ENCODE measurements around the gene GARIN5A. TPM values are rescaled to one million over a fixed set of nuclear protein-coding genes. Genes with fewer than 3 reads are reported as not detected.
A peak's percentile ranks its signal among the peaks of the same experiment; 100 is the strongest.

The GARIN5A gene
- polyA plus RNA-seq, 4 donors, result 0.89 to 3.4 (median 2.1) TPM; not detected in 1

DNA sequence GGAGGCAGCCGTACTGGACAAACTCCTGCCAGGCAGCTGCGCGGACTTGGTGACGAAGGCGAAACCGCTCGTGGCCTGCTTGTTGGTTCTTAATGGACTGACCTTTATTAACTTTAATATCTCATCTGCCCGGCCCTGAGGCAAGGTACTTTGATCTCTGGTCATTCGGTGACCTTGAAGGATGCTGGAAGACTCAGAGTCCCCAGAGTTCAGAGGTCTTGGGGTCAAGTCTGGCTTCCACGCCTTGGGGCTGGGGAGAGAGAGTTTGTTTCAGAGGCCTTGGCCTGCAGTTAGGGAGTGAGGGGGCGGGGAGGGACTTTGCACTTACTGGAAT lies 10.0 kb downstream of the GARIN5A start:
- Histone ChIP-seq H3K4me3 (ENCODE audit: low read depth in 1 of 3, low read length in 3 of 3) (no peak overlapping the region), H3K27me3 (ENCODE audit: control insufficient read depth in 3 of 3, insufficient read depth in 3 of 3, low read length in 3 of 3) (no peaks in the 10 kb centered on the region), H3K27ac (ENCODE audit: low read depth in 1 of 3, low read length in 2 of 3) (peak overlapping the region in 2 of 3 donors; percentile 21 to 50), H3K36me3 (ENCODE audit: control insufficient read depth in 3 of 3, insufficient read depth in 2 of 3, low read depth in 1 of 3, low read length in 3 of 3) (no peaks in the 10 kb centered on the region), H3K9me3 (ENCODE audit: control insufficient read depth in 2 of 2, insufficient read depth in 1 of 2, low read depth in 1 of 2, low read length in 1 of 2) (no peaks in the 10 kb centered on the region), H3K4me1 (ENCODE audit: control insufficient read depth in 3 of 3, insufficient read depth in 2 of 3, low read depth in 1 of 3, low read length in 2 of 3) (peaks cover 0 to 20% (median 8%) of the 10 kb centered on the region in 3 donors)
- DNase-seq, result peak in 1 of 2 donors; percentile 81
- FAIRE-seq, result no peak
- WGBS, 3 donors, result 12 to 54% (median 37%) methylated on average over 11 of the region's 11 CpGs

DNA sequence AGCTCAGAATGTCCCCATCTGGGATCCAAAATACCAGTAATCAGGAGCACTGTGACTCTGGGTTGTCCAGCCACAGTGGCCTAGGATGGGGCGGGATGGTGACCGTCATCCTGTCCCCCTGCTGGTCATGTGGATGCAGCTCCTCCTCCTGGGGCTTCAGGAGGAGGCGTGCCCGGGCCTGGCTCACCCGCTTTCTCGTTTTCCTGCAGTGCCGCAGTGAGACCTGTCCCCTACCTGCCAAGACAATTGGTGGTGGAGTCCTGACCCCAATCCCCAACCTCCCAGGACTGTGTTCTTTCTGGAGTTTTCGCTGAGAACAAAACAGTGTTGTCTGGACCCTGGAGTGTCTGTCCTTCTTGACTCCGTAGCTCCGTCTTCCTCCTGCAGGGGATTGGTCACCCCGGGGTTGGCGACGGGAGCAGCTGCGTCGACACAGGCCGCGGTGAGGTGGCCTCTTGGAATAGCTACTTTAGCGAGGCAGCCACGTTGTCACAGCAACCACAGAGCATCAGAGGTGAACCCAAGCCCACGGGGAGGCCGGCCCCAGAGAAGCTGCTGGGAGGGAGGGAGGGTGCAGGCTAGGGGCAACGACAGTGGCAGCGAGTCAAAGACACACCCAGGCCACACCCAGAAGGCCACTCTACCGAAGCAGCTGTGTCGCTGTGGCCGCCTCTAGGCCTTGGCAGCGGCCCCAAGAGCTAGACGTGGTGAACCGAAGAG lies 10.5 kb downstream of the GARIN5A start:
- Histone ChIP-seq H3K27ac (ENCODE audit: low read depth in 1 of 3, low read length in 2 of 3) (peak overlapping the region in 2 of 3 donors; percentile 21 to 50), H3K27me3 (ENCODE audit: control insufficient read depth in 3 of 3, insufficient read depth in 3 of 3, low read length in 3 of 3) (no peaks in the 10 kb centered on the region), H3K4me1 (ENCODE audit: control insufficient read depth in 3 of 3, insufficient read depth in 2 of 3, low read depth in 1 of 3, low read length in 2 of 3) (peaks cover 0 to 20% (median 8%) of the 10 kb centered on the region in 3 donors), H3K36me3 (ENCODE audit: control insufficient read depth in 3 of 3, insufficient read depth in 2 of 3, low read depth in 1 of 3, low read length in 3 of 3) (no peaks in the 10 kb centered on the region), H3K4me3 (ENCODE audit: low read depth in 1 of 3, low read length in 3 of 3) (no peak overlapping the region), H3K9me3 (ENCODE audit: control insufficient read depth in 2 of 2, insufficient read depth in 1 of 2, low read depth in 1 of 2, low read length in 1 of 2) (no peaks in the 10 kb centered on the region)
- WGBS, 3 donors, result 26 to 46% (median 41%) methylated on average over 29 of the region's 29 CpGs
- peak in 1 of 2 donors; percentile 50 for DNase-seq
- no peak for FAIRE-seq

DNA sequence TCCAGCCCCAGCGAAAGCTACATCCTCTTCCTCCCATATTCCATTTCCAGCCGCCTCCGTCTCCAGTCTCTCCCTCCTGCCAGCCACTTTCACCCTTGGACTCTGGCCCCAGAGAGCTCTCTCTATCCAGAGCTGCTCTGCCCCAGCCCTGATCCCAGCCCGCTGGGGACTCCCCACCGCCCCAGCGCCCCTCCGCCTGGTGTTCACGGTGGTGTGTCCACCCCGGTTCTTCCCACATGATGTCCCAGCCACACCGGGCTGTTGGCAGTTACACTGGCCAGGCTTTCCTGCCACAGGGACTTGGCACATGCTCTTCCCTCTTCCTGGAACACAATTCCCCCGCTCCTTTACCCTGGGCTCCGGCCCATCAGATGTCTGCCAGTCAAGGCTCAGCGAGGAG lies 11.6 kb downstream of the GARIN5A start:
- 23 to 70% (median 49%) methylated on average over 13 of the region's 13 CpGs for WGBS, 3 donors
- no peaks in the 10 kb centered on the region for H3K36me3 ChIP-seq (ENCODE audit: control insufficient read depth in 3 of 3, insufficient read depth in 2 of 3, low read depth in 1 of 3, low read length in 3 of 3)
- H3K27me3 ChIP-seq (ENCODE audit: control insufficient read depth in 3 of 3, insufficient read depth in 3 of 3, low read length in 3 of 3), result peaks cover 0 to 7% (median 0%) of the 10 kb centered on the region in 3 donors
- H3K4me3 ChIP-seq (ENCODE audit: low read depth in 1 of 3, low read length in 3 of 3), result no peak overlapping the region
- peak; percentile 71 to 81 for DNase-seq
- no peak for FAIRE-seq
- H3K9me3 ChIP-seq (ENCODE audit: control insufficient read depth in 2 of 2, insufficient read depth in 1 of 2, low read depth in 1 of 2, low read length in 1 of 2), result no peaks in the 10 kb centered on the region
- H3K4me1 ChIP-seq (ENCODE audit: control insufficient read depth in 3 of 3, insufficient read depth in 2 of 3, low read depth in 1 of 3, low read length in 2 of 3), result peaks cover 0 to 20% (median 8%) of the 10 kb centered on the region in 3 donors
- peak overlapping the region in 1 of 3 donors; percentile 21 for H3K27ac ChIP-seq (ENCODE audit: low read depth in 1 of 3, low read length in 2 of 3)

DNA sequence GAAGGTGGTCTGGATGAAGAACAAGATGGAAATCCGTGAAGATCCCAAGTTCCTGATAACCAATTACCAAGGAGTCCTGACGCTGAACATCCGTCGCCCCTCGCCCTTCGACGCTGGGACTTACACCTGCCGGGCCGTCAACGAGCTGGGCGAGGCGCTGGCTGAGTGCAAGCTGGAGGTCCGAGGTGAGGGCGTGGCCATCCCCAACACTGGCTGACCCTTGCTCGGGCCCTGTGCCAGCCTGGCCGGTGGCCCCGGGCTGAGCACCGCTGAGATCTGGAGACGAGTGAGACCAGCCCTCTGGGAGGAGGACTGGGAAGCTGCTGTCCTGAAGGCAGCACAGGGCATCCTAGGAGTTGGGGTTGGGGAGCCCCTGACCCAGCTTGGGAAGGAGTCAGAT lies 12.3 kb downstream of the GARIN5A start:
- 25 to 68% (median 41%) methylated on average over 19 of the region's 19 CpGs for WGBS, 3 donors
- Histone ChIP-seq H3K4me3 (ENCODE audit: low read depth in 1 of 3, low read length in 3 of 3) (no peak overlapping the region), H3K27ac (ENCODE audit: low read depth in 1 of 3, low read length in 2 of 3) (no peak overlapping the region), H3K27me3 (ENCODE audit: control insufficient read depth in 3 of 3, insufficient read depth in 3 of 3, low read length in 3 of 3) (peaks cover 0 to 7% (median 0%) of the 10 kb centered on the region in 3 donors), H3K4me1 (ENCODE audit: control insufficient read depth in 3 of 3, insufficient read depth in 2 of 3, low read depth in 1 of 3, low read length in 2 of 3) (peaks cover 0 to 20% (median 8%) of the 10 kb centered on the region in 3 donors), H3K9me3 (ENCODE audit: control insufficient read depth in 2 of 2, insufficient read depth in 1 of 2, low read depth in 1 of 2, low read length in 1 of 2) (no peaks in the 10 kb centered on the region), H3K36me3 (ENCODE audit: control insufficient read depth in 3 of 3, insufficient read depth in 2 of 3, low read depth in 1 of 3, low read length in 3 of 3) (no peaks in the 10 kb centered on the region)
- DNase-seq, result peak in 1 of 2 donors; percentile 15
- FAIRE-seq, result no peak

DNA sequence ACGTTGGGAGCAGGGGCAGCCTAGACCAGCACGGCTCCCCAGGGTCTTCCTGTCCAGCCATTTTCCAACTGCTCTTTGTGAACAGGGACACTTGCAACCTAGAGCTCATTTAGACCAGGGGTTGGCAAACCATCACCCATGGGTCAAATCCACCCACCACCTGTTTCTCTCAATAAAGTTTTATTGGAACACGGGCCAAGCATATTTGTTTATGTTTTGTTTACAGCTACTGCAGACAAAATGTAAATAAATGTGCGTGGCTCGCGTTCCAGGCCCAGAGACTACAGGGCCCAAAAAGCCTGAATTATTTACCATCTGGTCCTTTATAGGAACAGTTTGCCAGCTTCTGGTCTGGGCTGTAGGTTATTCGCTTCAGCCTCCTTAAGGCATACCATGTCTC lies 13.7 kb downstream of the GARIN5A start:
- Histone ChIP-seq H3K27ac (ENCODE audit: low read depth in 1 of 3, low read length in 2 of 3) (no peak overlapping the region), H3K36me3 (ENCODE audit: control insufficient read depth in 3 of 3, insufficient read depth in 2 of 3, low read depth in 1 of 3, low read length in 3 of 3) (no peaks in the 10 kb centered on the region), H3K9me3 (ENCODE audit: control insufficient read depth in 2 of 2, insufficient read depth in 1 of 2, low read depth in 1 of 2, low read length in 1 of 2) (no peaks in the 10 kb centered on the region), H3K4me3 (ENCODE audit: low read depth in 1 of 3, low read length in 3 of 3) (no peak overlapping the region), H3K4me1 (ENCODE audit: control insufficient read depth in 3 of 3, insufficient read depth in 2 of 3, low read depth in 1 of 3, low read length in 2 of 3) (peaks cover 0 to 20% (median 8%) of the 10 kb centered on the region in 3 donors), H3K27me3 (ENCODE audit: control insufficient read depth in 3 of 3, insufficient read depth in 3 of 3, low read length in 3 of 3) (peaks cover 2 to 14% (median 3%) of the 10 kb centered on the region in 3 donors)
- DNase-seq (no peak), FAIRE-seq (no peak)
- WGBS, 3 donors, result 66 to 80% (median 76%) methylated on average over 7 of the region's 7 CpGs

DNA sequence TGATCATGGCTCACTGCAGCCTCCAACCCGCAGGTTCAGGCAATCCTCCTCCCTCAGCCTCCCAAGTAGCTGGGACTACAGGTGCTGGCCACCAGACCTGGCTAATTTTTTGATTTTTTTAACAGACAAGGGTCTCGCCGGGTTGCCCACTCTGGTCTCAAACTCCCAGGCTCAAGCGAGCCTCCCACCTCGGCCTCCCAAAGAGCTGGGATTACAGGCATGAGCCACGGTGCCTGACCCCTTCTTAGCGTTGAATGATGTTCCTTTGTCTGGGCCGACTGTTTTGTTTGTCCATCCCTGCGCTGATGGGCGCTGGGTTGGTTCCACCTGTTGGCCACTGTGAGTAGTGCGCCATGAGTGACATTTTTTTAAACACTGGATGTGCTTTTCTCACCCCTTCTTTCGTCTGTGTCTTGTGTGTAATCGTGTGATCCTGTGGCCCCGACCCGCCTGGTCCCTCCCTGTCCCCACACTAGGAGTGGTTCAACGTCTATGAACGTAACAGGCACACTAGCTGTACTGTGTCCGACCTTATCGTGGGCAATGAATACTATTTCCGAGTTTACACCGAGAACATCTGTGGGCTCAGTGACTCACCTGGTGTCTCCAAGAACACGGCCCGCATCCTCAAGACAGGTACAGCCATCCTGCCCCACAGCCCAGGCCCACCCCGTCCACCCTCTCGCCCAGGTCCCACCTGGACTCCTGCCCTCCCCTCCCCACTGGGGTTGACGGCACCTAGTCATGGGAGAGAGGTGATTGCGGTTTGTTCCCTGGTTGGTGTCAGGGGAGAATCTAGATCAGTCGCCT lies 15.4 kb downstream of the GARIN5A start:
- H3K36me3 ChIP-seq (ENCODE audit: control insufficient read depth in 3 of 3, insufficient read depth in 2 of 3, low read depth in 1 of 3, low read length in 3 of 3), result no peaks in the 10 kb centered on the region
- peaks cover 0 to 15% (median 6%) of the 10 kb centered on the region in 3 donors for H3K4me1 ChIP-seq (ENCODE audit: control insufficient read depth in 3 of 3, insufficient read depth in 2 of 3, low read depth in 1 of 3, low read length in 2 of 3)
- peaks cover 2 to 16% (median 3%) of the 10 kb centered on the region in 3 donors for H3K27me3 ChIP-seq (ENCODE audit: control insufficient read depth in 3 of 3, insufficient read depth in 3 of 3, low read length in 3 of 3)
- H3K27ac ChIP-seq (ENCODE audit: low read depth in 1 of 3, low read length in 2 of 3), result no peak overlapping the region
- FAIRE-seq, result no peak
- DNase-seq, result peak; percentile 71 to 79
- no peak overlapping the region for H3K4me3 ChIP-seq (ENCODE audit: low read depth in 1 of 3, low read length in 3 of 3)
- no peaks in the 10 kb centered on the region for H3K9me3 ChIP-seq (ENCODE audit: control insufficient read depth in 2 of 2, insufficient read depth in 1 of 2, low read depth in 1 of 2, low read length in 1 of 2)
- 12 to 30% (median 19%) methylated on average over 28 of the region's 28 CpGs for WGBS, 3 donors

DNA sequence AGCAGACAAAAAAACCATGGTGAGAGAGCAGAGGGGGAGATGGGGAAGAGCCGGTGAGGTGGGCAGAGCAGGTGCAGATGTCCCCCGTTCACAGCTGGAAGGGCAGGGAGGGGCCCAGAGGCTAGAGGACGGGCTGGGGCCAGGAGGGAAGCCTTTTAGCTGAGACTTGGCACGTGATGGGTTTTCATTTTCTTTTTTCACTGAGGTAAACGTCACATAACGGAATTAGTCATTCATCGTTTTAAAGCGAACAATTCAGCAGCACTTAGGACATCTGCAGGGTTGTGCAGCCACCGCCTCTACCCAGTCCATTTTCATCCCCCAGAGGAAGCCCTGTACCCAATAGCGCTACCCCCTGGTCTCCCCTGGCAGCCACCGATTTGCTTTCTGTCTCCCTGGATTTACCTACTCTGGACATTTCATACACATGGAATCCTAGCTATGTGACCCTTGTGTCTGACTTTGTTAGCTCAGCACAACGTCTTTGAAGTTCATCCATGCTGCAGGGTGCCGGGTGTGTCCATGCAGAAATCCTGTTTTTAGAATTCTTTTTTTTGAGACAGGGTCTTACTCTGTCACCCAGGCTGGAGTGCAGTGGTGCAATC lies 16.4 kb downstream of the GARIN5A start:
- FAIRE-seq, result no peak

DNA sequence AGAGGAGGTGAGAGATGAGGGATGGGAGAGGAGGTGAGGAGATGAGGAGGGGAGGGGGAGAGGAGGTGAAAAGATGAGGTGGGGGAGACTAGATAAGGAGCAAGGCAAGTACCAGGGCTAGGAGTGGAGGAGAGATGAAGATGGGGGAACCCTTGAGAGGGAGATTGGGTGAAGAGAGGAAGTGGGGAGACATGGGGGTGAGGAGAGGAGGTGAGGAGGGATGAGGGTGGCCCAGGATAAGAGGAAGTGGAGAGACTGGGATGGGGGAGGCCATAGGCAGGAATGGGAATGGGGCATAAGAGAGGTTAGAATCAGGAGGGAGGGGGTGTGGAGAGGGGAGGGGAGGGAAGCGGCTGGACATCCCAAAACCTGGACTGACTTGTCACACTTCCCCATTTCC lies 17.0 kb downstream of the GARIN5A start:
- Histone ChIP-seq H3K4me3 (ENCODE audit: low read depth in 1 of 3, low read length in 3 of 3) (no peak overlapping the region), H3K27me3 (ENCODE audit: control insufficient read depth in 3 of 3, insufficient read depth in 3 of 3, low read length in 3 of 3) (peaks cover 2 to 16% (median 3%) of the 10 kb centered on the region in 3 donors), H3K36me3 (ENCODE audit: control insufficient read depth in 3 of 3, insufficient read depth in 2 of 3, low read depth in 1 of 3, low read length in 3 of 3) (no peaks in the 10 kb centered on the region), H3K9me3 (ENCODE audit: control insufficient read depth in 2 of 2, insufficient read depth in 1 of 2, low read depth in 1 of 2, low read length in 1 of 2) (no peaks in the 10 kb centered on the region), H3K4me1 (ENCODE audit: control insufficient read depth in 3 of 3, insufficient read depth in 2 of 3, low read depth in 1 of 3, low read length in 2 of 3) (peaks cover 0 to 4% (median 2%) of the 10 kb centered on the region in 3 donors), H3K27ac (ENCODE audit: low read depth in 1 of 3, low read length in 2 of 3) (no peak overlapping the region)
- DNase-seq, result no peak
- FAIRE-seq, result no peak
- WGBS, 3 donors, result 30 to 93% (median 63%) methylated on average over 1 of the region's 1 CpG

More for the DNA sequence above, 16.4 kb downstream of the GARIN5A start:
- no peak overlapping the region for H3K27ac ChIP-seq (ENCODE audit: low read depth in 1 of 3, low read length in 2 of 3)
- 25 to 29% (median 26%) methylated on average over 13 of the region's 13 CpGs for WGBS, 3 donors
- no peaks in the 10 kb centered on the region for H3K36me3 ChIP-seq (ENCODE audit: control insufficient read depth in 3 of 3, insufficient read depth in 2 of 3, low read depth in 1 of 3, low read length in 3 of 3)
- H3K4me1 ChIP-seq (ENCODE audit: control insufficient read depth in 3 of 3, insufficient read depth in 2 of 3, low read depth in 1 of 3, low read length in 2 of 3), result peaks cover 0 to 9% (median 2%) of the 10 kb centered on the region in 3 donors
- H3K4me3 ChIP-seq (ENCODE audit: low read depth in 1 of 3, low read length in 3 of 3), result no peak overlapping the region
- H3K27me3 ChIP-seq (ENCODE audit: control insufficient read depth in 3 of 3, insufficient read depth in 3 of 3, low read length in 3 of 3), result peaks cover 2 to 16% (median 3%) of the 10 kb centered on the region in 3 donors
- DNase-seq, result no peak
- no peaks in the 10 kb centered on the region for H3K9me3 ChIP-seq (ENCODE audit: control insufficient read depth in 2 of 2, insufficient read depth in 1 of 2, low read depth in 1 of 2, low read length in 1 of 2)
